HG03439 (cell line): Measurements from ENCODE around the gene CORIN.
"Not testable (repeated sequence)": the region's sequence is repeated elsewhere in the genome, so short reads cannot be mapped to it uniquely, and the experiment has no call there.

ENCODE experiments used
- ATAC-seq: cut with Tn5 transposase; IDR thresholded peaks from one replicate; pipeline ENCODE4 v1.9.1; 2021; ENCODE audit warnings: mild to moderate bottlenecking, moderate library complexity; ENCODE audit not compliant: unreplicated experiment

The CORIN gene

DNA sequence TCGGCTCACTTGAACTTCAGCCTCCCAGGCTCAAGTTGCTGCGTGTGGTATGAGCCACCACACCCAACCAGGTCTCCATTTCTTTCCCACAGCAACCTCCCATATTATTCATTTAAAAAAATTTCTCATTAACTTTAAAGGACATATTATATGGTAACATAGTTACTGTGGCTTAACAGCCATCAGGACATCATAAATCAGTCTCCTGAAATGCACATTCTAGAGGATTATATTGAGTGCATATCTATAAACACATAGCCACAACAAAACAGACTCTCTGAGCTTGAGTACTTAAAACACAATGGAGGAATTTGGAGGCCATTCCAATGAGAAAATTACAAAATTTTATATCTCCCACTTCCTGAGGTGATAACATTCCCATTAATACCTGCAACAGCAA, 61.5 kb downstream of the CORIN start:
- ATAC-seq = no peak

DNA sequence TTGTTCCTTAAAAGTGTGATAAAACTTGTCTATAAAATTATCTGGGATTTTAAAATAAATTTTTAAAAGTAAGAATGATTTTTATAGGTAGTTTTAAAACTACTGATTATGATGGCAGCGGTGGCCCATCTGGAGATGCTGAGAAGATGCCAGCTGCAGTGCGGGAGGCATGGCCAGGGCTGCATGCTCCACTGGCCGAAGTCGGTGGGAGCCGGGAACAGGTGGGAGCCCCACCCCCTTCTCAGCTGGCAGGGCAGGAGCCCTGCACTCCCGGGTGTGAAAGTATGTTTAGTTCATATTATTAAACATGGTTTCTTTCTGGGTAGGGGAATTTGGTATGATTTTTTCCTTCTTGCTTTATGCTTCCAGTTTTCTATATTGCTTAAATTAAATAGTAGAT, 63.8 kb downstream of the CORIN start:
- no peak for ATAC-seq

DNA sequence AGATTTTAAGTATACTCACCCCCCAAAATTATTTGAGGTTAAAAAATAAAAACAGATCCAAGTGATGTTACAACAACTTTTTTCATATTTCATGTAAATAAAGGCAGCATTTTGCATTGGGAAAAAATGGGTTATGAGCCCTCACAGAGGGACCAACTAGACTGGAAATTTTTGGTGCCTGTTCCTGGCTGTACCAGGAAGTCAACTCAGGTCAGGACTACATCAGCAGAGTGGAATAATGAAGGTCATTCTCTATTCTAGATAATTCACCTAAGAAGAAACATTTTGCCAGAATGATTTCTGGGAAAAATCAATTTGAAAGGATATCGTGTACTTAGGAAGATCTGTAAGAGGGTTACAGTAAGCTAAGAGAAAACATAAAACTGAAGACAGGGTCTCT, 66.8 kb downstream of the CORIN start:
- no peak for ATAC-seq

DNA sequence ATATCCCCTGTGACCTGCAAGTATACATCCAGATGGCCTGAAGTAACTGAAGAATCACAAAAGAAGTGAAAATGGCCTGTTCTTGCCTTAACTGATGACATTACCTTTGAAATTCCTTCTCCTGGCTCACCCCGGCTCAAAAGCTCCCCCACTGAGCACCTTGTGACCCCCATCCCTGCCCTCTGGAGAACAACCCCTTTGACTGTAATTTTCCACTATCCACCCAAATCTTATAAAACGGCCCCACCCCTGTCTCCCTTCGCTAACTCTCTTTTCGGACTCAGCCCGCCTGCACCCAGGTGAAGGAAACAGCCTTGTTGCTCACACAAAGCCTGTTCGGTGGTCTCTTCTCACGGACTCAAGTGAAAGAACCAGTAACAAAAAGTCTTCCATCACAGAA, 69.9 kb downstream of the CORIN start:
- ATAC-seq = not testable (repeated sequence)

DNA sequence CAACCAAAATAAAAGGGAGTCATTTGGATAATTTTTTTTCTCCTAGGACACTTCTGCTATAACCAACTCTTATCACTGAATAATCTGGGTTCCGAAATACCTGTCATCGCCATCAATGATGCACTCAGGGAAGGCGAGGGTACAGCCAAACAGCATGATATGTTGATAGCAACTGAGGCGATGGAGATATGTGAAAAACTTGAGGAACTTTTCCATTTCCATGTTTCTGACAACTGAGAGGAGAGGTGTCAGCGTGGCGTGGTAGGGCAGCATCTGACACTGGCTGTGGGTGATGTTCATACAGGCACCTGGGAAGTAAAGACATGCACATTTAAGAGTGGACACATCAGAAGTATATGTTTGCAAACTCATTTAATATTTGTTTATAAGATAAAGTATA, 74.6 kb downstream of the CORIN start:
- no peak for ATAC-seq

DNA sequence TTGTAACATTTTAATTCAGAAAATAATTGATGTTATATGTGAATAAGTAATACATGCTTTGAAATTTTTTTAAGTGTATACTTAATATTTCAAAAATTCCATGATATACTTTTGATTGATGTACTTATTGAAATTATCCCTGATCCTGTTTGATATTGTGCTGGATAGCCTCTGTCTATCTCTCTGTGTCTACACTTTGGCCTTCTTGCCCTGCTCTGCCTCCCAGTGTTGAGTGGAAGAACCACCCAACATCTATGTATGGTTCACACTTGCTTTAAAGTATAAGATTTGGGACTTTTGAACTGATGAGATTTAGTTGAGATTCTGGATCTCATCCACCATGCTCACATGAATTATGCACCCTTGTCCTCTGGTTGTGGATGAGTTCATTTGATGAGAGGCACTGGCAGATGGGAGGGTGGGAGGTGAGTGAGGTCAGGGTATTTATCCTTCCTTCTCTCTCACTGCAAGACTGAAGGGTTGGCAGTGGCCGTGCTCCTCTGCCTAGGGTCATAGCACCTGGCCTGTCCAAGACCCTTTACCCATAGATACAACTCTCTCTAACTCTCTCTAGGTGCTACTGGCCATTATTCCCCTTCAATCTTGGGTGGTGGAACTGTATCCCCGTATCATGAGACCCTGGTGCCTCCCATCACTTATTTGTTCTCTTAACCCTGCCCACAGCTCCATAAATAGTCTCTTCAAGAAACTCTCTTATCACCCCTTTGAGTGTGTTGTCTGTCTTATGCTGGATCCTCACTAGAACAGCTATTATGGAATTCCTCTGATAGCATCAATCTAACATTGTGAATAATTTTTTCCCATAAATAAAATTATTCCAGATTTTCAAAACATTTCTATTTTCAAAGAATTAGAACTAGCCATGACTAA, 75.2 kb downstream of the CORIN start:
- no peak for ATAC-seq

DNA sequence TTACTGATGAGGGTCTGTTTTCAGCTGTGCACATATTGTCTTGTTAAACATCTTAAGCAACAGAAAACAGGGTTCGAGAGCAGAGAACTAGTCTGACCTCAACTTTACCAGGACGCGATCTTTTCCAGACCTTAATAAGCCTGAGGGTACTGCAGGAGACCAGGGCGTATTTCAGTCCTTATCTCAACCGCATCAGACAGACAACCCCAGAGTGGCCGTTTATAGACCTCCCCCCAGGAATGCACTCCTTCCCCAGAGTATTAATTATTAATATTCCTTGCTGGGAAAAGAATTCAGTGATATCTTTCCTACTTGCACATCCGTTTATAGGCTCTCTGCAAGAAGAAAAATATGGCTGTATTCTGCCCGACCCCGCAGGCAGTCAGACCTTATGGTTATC, 84.6 kb downstream of the CORIN start:
- not testable (repeated sequence) for ATAC-seq

DNA sequence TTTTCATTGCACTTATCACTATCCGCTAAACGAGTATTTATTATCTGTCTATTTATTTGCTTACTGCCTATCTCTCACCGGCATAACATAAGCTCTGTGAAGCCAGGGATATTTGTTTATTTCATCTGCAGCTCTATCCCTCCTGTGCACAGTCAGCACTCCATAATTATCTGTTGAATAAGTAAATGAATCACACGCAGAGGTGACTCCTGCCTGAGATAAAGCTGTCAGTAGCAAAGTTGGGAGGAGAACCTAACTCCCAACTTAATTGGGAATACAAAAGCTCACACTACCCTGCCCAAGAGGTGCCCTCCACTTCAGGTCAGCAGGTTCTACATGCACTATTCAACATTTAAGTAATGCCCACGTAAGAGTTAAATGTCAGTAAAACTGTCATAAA, 85.7 kb downstream of the CORIN start:
- no peak for ATAC-seq

DNA sequence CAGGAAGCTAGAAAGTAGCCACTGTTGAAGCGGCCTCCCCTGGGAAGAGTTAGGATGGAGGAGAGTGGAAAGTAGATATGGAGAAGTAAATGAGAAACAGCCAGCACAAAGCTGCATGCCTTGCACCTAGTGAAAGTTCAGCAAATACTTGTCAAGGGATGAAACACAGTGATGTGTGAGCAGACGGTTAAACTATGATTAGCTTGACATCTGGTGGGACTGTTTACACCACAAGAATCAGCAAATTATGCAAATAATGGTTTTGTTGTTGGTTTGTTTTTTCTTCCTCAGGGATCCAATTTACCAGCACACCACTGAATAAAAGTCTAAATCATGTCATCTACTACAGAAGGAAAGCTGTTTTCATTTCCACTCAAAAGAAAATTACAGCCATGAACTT, 87.1 kb downstream of the CORIN start:
- ATAC-seq = no peak

DNA sequence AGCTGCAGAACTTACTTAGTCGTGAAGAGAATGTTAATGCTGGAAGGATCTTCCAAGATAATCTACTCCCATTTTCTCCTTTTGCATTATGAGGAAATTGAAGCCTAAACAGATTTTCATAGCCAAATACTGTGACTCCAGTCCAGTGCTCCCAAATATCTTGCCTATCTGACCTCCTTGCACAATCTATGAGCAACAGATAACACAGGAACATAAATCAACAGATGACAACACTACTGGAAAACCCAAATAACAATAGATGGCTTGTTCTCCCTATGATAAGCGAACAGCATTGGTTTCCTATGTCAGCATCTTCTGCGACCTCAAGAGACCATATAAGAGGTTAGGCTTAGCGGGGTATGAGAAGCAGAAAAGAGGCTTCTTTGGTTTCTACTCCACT, 88.0 kb downstream of the CORIN start:
- no peak for ATAC-seq

DNA sequence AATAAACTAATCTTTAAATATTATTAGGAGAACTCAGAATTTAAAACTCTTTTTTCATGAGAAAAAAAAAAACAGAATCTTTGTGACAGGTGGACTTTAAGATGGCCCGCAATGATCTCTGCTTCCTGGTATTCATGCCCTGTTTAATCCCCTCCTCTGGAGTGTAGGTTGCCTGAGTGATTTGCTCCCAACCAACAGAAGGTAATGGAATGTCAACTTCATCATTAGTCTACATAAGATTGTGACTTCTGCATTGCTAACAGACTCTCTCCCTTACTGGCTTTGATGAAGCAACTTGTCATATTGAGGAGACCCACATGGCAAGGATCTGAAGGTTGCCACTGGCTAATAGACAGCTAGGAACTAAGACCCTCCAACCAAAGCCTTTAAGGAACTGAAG, 88.8 kb downstream of the CORIN start:
- no peak for ATAC-seq

DNA sequence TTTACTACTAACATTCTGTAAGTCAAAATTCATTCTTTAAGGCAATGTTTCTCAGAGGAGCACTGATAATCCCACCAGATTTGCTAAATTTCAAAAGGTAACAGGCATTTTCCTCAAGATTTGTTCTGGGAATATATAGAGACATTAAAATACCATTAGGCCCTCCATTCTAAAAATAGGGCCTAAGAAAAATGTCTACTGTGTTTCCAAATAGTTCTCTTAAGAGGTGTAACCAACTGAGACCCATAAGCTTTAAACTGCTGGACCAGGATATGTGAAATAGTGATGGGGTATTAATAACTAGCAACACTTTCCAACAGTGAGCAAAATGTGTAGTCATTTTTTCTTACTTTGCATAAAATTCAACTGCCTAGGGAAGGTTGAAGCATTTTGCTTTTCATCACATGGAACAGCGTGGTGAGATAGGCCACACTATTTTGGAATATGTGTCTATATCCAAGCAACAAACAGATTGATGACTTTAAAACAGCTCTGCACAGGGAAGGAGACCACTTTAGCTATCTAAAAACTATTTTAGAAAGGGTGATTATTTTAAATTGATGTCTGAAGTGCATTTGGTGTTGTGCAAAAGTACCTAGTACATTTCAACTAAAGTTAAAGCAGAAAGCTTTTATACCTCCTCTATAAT, 89.9 kb downstream of the CORIN start:
- no peak for ATAC-seq

DNA sequence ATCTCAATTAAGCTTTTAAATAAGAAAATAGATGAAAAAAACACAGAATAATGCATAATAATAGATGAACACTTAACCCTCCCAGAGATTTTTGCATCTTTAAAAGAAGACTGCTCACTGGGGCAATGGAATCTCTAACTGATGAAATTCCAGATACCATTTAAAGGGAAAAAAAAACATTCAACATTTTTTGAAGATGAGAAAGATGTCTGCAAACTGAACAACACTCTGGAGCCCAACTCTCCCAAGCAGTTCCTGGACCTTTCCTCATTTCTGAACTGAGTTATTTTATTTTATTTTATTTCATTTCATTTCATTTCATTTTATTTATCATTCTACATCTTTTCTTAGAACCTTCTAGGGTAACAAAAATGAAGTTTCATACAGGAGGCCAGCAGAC, 90.7 kb downstream of the CORIN start:
- no peak for ATAC-seq

DNA sequence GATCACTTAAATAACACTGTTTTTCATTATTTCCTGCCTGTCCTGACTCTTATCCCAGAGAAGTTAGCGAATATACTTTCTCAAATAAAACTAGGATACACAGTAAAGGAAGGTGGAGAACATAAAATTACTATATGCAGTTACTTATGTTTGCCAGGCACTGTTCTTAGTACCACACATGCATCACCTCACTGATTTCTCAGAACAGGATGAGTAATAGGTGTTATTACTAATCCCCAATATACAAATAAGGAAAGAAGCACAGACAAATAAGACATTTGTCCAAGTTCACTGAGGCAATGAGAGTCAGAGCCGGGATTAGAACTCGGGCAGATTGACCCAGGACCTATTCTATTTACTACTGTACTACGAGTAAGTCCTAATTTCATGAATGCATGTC, 91.7 kb downstream of the CORIN start:
- no peak for ATAC-seq

DNA sequence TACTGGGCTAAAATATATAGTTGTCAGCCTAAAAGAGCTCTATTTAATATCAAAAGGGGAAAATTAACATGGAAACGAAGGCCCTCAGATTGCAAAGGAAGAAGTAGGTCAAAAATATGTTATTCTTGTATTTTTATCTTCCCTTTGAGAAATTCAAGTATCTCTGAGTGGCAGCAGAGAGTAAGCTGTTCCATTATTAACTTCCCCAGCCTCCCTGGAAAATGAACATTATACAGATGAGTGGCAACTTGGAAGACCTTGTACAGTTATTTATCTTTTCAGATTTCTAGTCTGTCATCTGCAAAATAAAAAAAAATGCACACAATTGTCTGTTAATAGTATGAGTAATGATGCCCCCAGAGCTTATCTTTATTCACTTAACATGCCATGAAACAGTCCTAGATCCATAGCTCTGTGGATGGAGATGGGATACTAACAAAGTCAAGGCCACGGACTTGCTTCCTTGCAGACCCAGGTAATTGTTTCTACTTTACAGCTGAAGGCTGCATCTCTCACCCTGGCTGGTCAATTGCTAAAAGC, 93.0 kb downstream of the CORIN start:
- no peak for ATAC-seq

DNA sequence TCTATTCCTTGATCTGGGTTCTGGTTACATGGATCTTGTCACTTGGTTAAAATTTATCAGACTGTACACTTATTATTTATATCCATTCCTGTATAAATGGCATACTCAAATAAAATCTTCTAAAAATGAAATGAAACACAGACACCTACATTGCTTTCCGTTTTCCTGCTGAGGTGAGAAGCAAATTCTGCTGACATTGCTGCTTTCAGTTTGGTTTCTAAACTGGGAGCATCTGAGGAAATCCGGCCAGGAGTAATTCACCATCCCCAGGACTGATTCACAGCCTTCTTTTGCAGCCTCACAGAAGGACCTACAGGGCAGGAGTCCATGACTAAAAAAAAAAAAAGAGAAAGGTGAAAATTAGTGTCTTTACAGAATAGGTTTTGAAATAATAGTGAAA, 93.6 kb downstream of the CORIN start:
- ATAC-seq = no peak

DNA sequence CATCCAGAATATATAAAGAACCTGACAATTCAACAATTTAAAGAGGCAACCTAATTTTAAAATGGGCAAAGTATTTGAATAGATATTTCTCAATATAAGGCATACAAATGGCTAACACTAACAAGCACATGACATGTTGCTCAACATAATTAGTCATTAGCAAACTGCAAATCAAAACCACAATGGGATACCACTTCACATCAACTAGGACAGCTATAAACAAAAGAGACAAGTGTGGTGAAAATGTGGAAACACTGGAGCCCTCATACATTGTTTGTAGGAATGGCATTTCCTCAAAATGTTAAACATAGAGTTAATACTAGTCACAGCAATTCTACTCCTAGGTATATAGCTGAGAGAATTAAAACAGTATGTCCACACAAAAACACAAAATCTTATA, 96.7 kb downstream of the CORIN start:
- no peak for ATAC-seq

DNA sequence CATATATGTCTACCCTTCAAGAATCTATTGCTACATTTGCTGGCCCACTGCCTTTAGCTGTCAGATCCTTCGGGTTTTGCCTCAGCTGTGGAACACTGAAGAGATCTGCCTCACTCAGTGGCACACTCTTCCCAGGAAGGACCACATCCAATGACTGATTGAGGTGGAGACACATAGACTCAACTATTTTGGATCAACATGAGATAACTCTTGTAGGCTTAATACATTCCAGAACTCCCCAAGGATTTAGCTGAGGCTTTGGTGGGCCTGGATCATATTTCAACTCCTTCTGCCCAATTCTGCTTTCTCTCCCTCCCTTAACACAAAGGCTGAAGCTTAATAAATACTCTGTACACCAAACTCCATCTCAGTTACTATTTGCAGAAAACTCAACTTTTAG, 100.5 kb downstream of the CORIN start:
- ATAC-seq = no peak

DNA sequence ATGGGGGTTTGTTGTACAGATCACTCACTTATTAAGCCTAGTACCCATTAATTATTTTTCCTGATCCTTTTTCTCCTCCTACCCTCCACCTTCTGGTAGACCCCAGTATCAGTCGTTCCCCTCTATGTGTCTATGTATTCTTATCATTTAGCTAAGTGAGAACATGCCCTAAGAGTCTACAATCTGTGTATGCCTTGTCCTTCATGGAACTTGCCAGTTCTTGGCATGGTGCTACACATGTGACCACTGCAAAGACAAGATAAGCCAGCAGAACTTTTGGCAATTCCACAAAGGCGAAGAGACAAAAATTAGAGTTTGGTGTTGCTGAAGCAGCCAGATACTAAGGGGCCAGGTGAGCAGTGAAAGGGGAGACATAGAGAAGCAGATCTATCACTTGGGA, 101.3 kb downstream of the CORIN start:
- ATAC-seq = no peak

DNA sequence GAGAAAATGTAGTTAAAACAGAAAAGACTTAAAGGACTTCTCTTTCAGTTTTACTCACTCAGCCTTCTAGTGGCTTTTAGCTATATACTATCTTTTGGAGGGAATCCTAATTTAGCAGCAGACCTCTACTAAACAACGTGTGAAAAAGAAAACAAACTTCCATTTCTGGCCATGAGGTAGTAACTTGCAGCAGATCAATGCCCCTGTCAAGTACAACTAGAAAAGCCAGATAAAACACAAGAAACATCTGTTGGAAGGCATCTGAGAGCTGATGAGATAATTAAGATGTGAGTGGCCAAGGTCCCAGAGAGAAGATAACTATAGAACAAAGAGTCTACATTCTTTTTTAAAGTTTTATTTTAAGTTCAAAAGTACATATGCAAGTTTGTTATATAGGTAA, 101.7 kb downstream of the CORIN start:
- no peak for ATAC-seq

DNA sequence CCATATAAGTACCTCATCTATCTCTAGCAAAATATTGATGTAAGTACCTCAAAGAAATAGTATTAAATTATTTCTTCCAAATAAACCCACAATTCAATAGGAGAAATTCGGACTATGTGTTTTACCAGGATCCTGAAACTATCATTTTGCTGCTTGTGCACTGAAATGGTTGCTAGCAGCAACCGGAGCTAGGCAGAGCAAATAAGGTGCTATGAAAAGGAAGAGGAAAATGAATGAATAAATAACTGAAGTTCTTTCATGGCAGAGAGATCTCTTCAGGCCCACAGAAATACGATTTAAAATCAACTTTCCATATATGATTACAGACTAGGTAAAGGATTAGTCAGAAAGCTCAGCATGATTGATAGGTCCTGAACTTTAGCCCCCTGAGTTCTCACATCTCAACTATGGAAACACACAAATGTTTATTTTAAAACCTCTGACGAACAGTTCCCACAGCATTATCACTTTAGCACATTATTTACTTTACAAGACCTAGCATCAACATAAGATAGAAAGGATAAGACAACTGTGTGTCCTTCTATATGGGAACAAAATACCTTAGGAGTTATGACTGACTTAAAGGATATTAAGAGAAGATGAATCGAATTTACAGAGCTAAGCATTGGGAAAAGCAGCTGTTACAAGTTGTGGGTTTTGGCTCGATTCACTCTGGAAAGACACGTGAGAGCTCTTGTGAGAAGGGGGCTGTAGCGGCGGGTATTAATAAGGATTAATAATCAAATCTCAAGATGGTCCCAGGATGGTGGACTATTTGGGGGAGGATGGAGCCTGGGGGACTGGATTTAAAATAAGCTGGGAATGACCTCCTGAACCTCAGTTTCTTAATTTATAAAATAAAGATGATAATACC, 104.3 kb downstream of the CORIN start:
- ATAC-seq = no peak
